HG03108 (cell line): ENCODE results near the gene SUN3.

Experiments used
- ATAC-seq: cut with Tn5 transposase; IDR thresholded peaks from one replicate; pipeline ENCODE4 v1.9.1; 2021; ENCODE audit warnings: moderate library complexity; ENCODE audit not compliant: unreplicated experiment

The SUN3 gene

GRCh38 chr7:48028938-48029337 lies at the start of gene SUN3:
Gene SUN3, minus strand, starts transcription at chr7:48029107. Its CDS starts 169 bp downstream, at chr7:48028938.
- no peak for ATAC-seq

GRCh38 chr7:48078470-48078869 lies 49.6 kb upstream of the SUN3 start:
- ATAC-seq, result no peak

- no peak for ATAC-seq
Measured at GRCh38 chr7:48077423-48077822, 48.5 kb upstream of the SUN3 start.

- ATAC-seq, result no peak
Measured at GRCh38 chr7:48074204-48074654, 45.3 kb upstream of the SUN3 start.

GRCh38 chr7:48067475-48067874 lies 38.6 kb upstream of the SUN3 start:
- no peak for ATAC-seq

GRCh38 chr7:48063985-48064384 lies 35.1 kb upstream of the SUN3 start:
- ATAC-seq, result no peak

GRCh38 chr7:48059706-48060105 lies 30.8 kb upstream of the SUN3 start:
- ATAC-seq, result no peak

GRCh38 chr7:48058990-48059389 lies 30.1 kb upstream of the SUN3 start:
- ATAC-seq, result no peak

GRCh38 chr7:48053736-48054135 lies 24.8 kb upstream of the SUN3 start:
- no peak for ATAC-seq

GRCh38 chr7:48052748-48053147 lies 23.8 kb upstream of the SUN3 start:
- ATAC-seq, result no peak

GRCh38 chr7:48049850-48050249 lies 20.9 kb upstream of the SUN3 start:
- no peak for ATAC-seq

GRCh38 chr7:48048113-48048512 lies 19.2 kb upstream of the SUN3 start:
- ATAC-seq, result no peak

- no peak for ATAC-seq
Measured at GRCh38 chr7:48046458-48046857, 17.6 kb upstream of the SUN3 start.

GRCh38 chr7:48045195-48045765 lies 16.4 kb upstream of the SUN3 start:
- ATAC-seq, result no peak

GRCh38 chr7:48042636-48043035 lies 13.7 kb upstream of the SUN3 start:
- ATAC-seq, result no peak

- no peak for ATAC-seq
Measured at GRCh38 chr7:48042216-48042615, 13.3 kb upstream of the SUN3 start.

- ATAC-seq, result no peak
Measured at GRCh38 chr7:48041653-48041970, 12.7 kb upstream of the SUN3 start.

- no peak for ATAC-seq
Measured at GRCh38 chr7:48040944-48041652, 12.2 kb upstream of the SUN3 start.

- no peak for ATAC-seq
Measured at GRCh38 chr7:48038815-48039506, 10.1 kb upstream of the SUN3 start.

- ATAC-seq, result peak; percentile 16
Measured at GRCh38 chr7:48035967-48036478, 7.1 kb upstream of the SUN3 start.

- ATAC-seq, result peak; percentile 96
Measured at GRCh38 chr7:48035301-48035966, 6.5 kb upstream of the SUN3 start, which contains the start of gene C7orf57. Gene C7orf57, plus strand, starts transcription at chr7:48035543. Its CDS starts 766 bp downstream, at chr7:48036309.
